HG03460 (cell line): ENCODE data around the gene PCTP.

ENCODE experiments used
- ATAC-seq: cut with Tn5 transposase; IDR thresholded peaks from one replicate; pipeline ENCODE4 v1.9.1; 2021; ENCODE audit not compliant: unreplicated experiment

PCTP gene

GRCh38 chr17:55727275-55727674 lies 23.6 kb upstream of the PCTP start:
- no peak for ATAC-seq

- no peak for ATAC-seq
Observed at GRCh38 chr17:55727920-55728319, 22.9 kb upstream of the PCTP start.

GRCh38 chr17:55728361-55728760 lies 22.5 kb upstream of the PCTP start:
- no peak for ATAC-seq

GRCh38 chr17:55728833-55729232 lies 22.0 kb upstream of the PCTP start:
- ATAC-seq: no peak

GRCh38 chr17:55729484-55729883 lies 21.4 kb upstream of the PCTP start:
- no peak for ATAC-seq

- ATAC-seq: no peak
Observed at GRCh38 chr17:55730380-55730779, 20.5 kb upstream of the PCTP start.

GRCh38 chr17:55730808-55731207 lies 20.0 kb upstream of the PCTP start:
- ATAC-seq: no peak

- no peak for ATAC-seq
Observed at GRCh38 chr17:55731586-55732250, 19.1 kb upstream of the PCTP start.

GRCh38 chr17:55734128-55734781 lies 16.6 kb upstream of the PCTP start:
- ATAC-seq: no peak

GRCh38 chr17:55735731-55736405 lies 15.0 kb upstream of the PCTP start:
- peak; percentile 60 for ATAC-seq

GRCh38 chr17:55737976-55738501 lies 12.8 kb upstream of the PCTP start:
- no peak for ATAC-seq

GRCh38 chr17:55740511-55741355 lies 10.1 kb upstream of the PCTP start:
- ATAC-seq: no peak

- no peak for ATAC-seq
Observed at GRCh38 chr17:55741356-55741700, 9.5 kb upstream of the PCTP start.

GRCh38 chr17:55742272-55743102 lies 8.4 kb upstream of the PCTP start:
- ATAC-seq: peak; percentile 81

- ATAC-seq: peak; percentile 35
Observed at GRCh38 chr17:55743103-55743679, 7.7 kb upstream of the PCTP start.

- no peak for ATAC-seq
Observed at GRCh38 chr17:55745258-55745657, 5.6 kb upstream of the PCTP start.

GRCh38 chr17:55746466-55746865 lies 4.4 kb upstream of the PCTP start:
- ATAC-seq: no peak

- ATAC-seq: no peak
Observed at GRCh38 chr17:55747209-55747608, 3.6 kb upstream of the PCTP start.

GRCh38 chr17:55748841-55749240 lies 2.0 kb upstream of the PCTP start:
- no peak for ATAC-seq

GRCh38 chr17:55749985-55750384 lies 866 bp upstream of the PCTP start:
- no peak for ATAC-seq
